NCI-H1092 (cell line): ENCODE results near the gene BCAM.
"Not testable (repeated sequence)": the region's sequence is repeated elsewhere in the genome, so short reads cannot be mapped to it uniquely, and the experiment has no call there.

ENCODE experiments used
- DNase-seq: peaks from one replicate; lab custom pipeline; 2025; lab: John Stamatoyannopoulos, UW

The BCAM gene

GRCh38 chr19:44808463-44809371 lies at the start of gene BCAM:
BCAM (plus strand) TSS chr19:44809103; CDS start chr19:44809125, 22 bp downstream.
- DNase-seq, result peak; percentile 1

GRCh38 chr19:44762038-44762437 lies 46.9 kb upstream of the BCAM start:
- no peak for DNase-seq

- no peak for DNase-seq
These were observed 43.6 kb upstream of the BCAM start for GRCh38 chr19:44765033-44765948.

- no peak for DNase-seq
These were observed 43.0 kb upstream of the BCAM start for GRCh38 chr19:44765949-44766335.

GRCh38 chr19:44767295-44768180 lies 41.4 kb upstream of the BCAM start:
- no peak for DNase-seq

- peak; percentile 78 for DNase-seq
These were observed 38.2 kb upstream of the BCAM start for GRCh38 chr19:44770550-44771257.

- not testable (repeated sequence) for DNase-seq
These were observed 36.8 kb upstream of the BCAM start for GRCh38 chr19:44772144-44772543.

- no peak for DNase-seq
These were observed 35.9 kb upstream of the BCAM start for GRCh38 chr19:44772959-44773358.

GRCh38 chr19:44775676-44776240 lies 33.1 kb upstream of the BCAM start:
- DNase-seq, result no peak

GRCh38 chr19:44776402-44777096 lies 32.4 kb upstream of the BCAM start:
- DNase-seq, result no peak

- peak; percentile 23 for DNase-seq
These were observed 31.1 kb upstream of the BCAM start, which contains the start of gene CBLC for GRCh38 chr19:44777715-44778347. CBLC (plus strand) TSS chr19:44777890; CDS start chr19:44777932, 42 bp downstream.

- no peak for DNase-seq
These were observed 29.8 kb upstream of the BCAM start for GRCh38 chr19:44779150-44779549.

GRCh38 chr19:44781694-44782093 lies 27.2 kb upstream of the BCAM start:
- DNase-seq, result not testable (repeated sequence)

GRCh38 chr19:44782729-44783128 lies 26.2 kb upstream of the BCAM start:
- no peak for DNase-seq

GRCh38 chr19:44783545-44783944 lies 25.4 kb upstream of the BCAM start:
- DNase-seq, result no peak

- no peak for DNase-seq
These were observed 23.6 kb upstream of the BCAM start for GRCh38 chr19:44785271-44785670.

GRCh38 chr19:44785993-44786392 lies 22.9 kb upstream of the BCAM start:
- no peak for DNase-seq

- no peak for DNase-seq
These were observed 19.9 kb upstream of the BCAM start for GRCh38 chr19:44788971-44789370.

GRCh38 chr19:44789943-44790483 lies 18.9 kb upstream of the BCAM start:
- no peak for DNase-seq
